ENCODE data around the gene MAP2. TPM values are rescaled to one million over a fixed set of nuclear protein-coding genes. Genes with fewer than 3 reads are reported as not detected.

Gene MAP2
- total RNA-seq, 4 donors from 2014 or later: 5.8 to 14.5 (median 8.8) TPM

DNA sequence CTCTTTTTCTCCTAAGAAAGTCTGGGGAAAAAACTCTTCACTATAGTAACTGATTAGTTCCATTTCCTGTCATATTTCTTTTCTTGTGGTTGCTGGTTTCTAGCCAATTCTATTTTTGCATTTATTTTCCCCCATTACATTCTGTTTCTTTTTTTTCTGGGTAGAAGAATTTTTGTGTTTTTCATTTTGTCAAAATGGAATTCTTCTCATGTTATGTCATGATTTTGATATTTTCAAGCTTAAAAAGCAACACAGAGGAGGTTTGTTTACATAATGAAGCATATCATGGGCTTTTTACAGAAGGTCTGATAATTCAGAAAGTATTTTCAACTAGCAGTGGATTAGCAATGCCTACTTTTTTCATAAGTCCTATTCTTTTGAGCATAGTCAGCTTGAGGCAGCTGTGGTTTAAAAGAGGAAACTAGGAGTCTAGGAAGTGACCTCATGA is 102.0 kb downstream of the MAP2 start:
- intact Hi-C loops (cut with DNase I): no loop called here
- H3K36me3 ChIP-seq: no peaks in the 10 kb centered on the region
- no peak for TF ChIP-seq POLR2A (IDR thresholded peaks at IDR 0.05)
- no peak overlapping the region for H3K4me3 ChIP-seq
- peak overlapping the region in 2 of 4 donors; percentile 39 to 47 for H3K27ac ChIP-seq
- no peak for DNase-seq
- peaks cover 0 to 17% (median 5%) of the 10 kb centered on the region in 3 donors for H3K4me1 ChIP-seq
- H3K27me3 ChIP-seq: no peaks in the 10 kb centered on the region
- H3K9me3 ChIP-seq: no peaks in the 10 kb centered on the region

DNA sequence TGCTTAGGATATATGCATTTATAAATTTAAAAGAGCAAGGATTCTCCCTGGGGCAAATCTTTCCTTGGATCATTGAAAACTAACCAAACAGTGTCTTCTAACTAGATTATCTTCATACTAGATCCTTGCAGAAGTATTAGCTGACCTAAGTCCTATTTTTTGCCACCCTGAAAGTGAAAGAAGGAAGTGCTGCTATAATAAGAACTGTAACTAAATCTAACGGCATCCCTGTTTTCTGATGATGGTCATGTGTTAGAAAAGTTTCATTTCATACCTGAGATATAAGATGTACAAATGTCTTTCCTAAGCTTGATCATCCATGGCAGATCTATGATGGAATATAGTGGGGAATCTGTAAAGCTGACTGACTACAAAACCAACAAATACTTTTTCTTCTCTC is 102.7 kb downstream of the MAP2 start:
- TF ChIP-seq POLR2A (IDR thresholded peaks at IDR 0.05): no peak
- TF ChIP-seq, protein P1, sequence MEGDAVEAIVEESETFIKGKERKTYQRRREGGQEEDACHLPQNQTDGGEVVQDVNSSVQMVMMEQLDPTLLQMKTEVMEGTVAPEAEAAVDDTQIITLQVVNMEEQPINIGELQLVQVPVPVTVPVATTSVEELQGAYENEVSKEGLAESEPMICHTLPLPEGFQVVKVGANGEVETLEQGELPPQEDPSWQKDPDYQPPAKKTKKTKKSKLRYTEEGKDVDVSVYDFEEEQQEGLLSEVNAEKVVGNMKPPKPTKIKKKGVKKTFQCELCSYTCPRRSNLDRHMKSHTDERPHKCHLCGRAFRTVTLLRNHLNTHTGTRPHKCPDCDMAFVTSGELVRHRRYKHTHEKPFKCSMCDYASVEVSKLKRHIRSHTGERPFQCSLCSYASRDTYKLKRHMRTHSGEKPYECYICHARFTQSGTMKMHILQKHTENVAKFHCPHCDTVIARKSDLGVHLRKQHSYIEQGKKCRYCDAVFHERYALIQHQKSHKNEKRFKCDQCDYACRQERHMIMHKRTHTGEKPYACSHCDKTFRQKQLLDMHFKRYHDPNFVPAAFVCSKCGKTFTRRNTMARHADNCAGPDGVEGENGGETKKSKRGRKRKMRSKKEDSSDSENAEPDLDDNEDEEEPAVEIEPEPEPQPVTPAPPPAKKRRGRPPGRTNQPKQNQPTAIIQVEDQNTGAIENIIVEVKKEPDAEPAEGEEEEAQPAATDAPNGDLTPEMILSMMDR (IDR thresholded peaks at IDR 0.05): no peak
- intact Hi-C loops (cut with DNase I): no loop called here
- Histone ChIP-seq H3K27ac (peak overlapping the region in 3 of 4 donors; percentile 11 to 47 (median 39)), H3K27me3 (no peaks in the 10 kb centered on the region), H3K4me1 (peaks cover 0 to 17% (median 5%) of the 10 kb centered on the region in 3 donors), H3K36me3 (no peaks in the 10 kb centered on the region), H3K4me3 (peak overlapping the region in 1 of 4 donors; percentile 22), H3K9me3 (no peaks in the 10 kb centered on the region)
- DNase-seq: no peak
- 7 to 10% methylated on average over 1 of the region's 1 CpG for WGBS, 2 donors

DNA sequence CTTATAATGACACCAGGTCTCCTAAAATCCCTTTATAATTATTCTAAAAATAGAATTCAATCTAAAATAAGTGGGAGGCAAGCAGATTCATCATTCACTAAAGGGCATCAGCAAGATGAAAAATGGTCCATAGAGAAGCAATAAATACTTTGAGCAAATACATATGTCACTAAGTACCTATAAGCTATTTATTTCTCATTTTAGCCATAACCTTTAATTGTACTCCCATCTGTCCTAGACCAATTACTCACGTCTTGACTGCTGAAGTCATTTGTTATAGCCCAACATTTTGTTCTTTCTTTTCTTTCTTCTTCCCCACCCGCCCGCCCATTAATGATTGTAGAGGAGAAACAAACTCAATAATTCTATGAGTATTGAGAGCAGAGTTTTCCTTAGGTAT is 105.7 kb downstream of the MAP2 start:
- DNase-seq: no peak
- Histone ChIP-seq H3K4me3 (no peak overlapping the region), H3K27ac (no peak overlapping the region), H3K4me1 (peaks cover 0 to 17% (median 5%) of the 10 kb centered on the region in 3 donors), H3K27me3 (no peaks in the 10 kb centered on the region), H3K9me3 (no peaks in the 10 kb centered on the region), H3K36me3 (no peaks in the 10 kb centered on the region)
- intact Hi-C loops (cut with DNase I): no loop called here
- WGBS, 2 donors: 72 to 88% methylated on average over 3 of the region's 3 CpGs
- no peak for TF ChIP-seq POLR2A (IDR thresholded peaks at IDR 0.05)
- TF ChIP-seq, protein P1 (IDR thresholded peaks at IDR 0.05): no peak

DNA sequence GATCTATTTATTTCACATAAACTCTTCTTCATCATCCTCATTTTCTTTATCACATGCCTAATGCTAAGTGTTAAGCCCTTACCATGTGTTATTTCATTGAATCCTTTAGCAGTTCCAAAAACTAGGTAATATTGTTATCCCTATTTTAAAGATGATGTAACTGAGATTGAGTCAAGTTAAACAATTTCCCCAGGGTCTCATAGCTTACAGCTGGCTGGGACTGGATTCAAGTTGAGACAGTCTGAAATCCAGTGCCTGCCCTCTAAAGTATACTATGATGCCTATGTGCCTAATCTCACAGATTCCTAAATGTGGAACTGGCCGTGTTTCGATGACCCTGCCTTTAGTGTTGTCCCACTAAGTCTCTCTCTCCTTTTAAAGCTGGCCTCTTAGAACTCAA is 108.5 kb downstream of the MAP2 start:
- H3K27ac ChIP-seq: no peak overlapping the region
- no peak overlapping the region for H3K4me3 ChIP-seq
- whole genome bisulfite sequencing, 2 donors: 92 to 95% methylated on average over 2 of the region's 2 CpGs
- H3K36me3 ChIP-seq: no peaks in the 10 kb centered on the region
- no peaks in the 10 kb centered on the region for H3K9me3 ChIP-seq
- DNase-seq: no peak
- no peaks in the 10 kb centered on the region for H3K4me1 ChIP-seq
- no peaks in the 10 kb centered on the region for H3K27me3 ChIP-seq
- intact Hi-C loops (cut with DNase I): no loop called here
- TF ChIP-seq, protein P1 (IDR thresholded peaks at IDR 0.05): no peak
- TF ChIP-seq POLR2A (IDR thresholded peaks at IDR 0.05): no peak

DNA sequence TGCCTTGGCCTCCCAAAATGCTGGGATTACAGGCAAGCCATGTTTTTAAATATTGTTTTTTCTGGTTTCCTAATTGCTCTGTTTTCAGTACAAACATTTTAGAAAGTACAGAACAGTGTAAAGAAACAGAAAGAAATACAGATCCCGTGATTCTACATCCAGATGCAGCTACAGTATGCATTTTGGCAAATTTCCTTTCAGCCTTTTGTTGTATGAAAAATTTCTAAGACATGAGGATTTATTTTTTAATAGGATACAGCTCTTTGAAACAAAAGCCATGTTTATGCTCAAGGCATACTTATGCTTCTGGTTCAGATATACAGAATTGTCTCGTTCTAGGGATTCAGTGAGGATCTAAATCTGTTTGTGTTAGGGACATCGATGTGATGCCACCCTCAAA is 109.5 kb downstream of the MAP2 start:
- TF ChIP-seq, protein P1 (IDR thresholded peaks at IDR 0.05): no peak
- no peak for TF ChIP-seq POLR2A (IDR thresholded peaks at IDR 0.05)
- WGBS, 2 donors: 53 to 58% methylated on average over 3 of the region's 3 CpGs
- Histone ChIP-seq H3K9me3 (no peaks in the 10 kb centered on the region), H3K27ac (no peak overlapping the region), H3K4me1 (no peaks in the 10 kb centered on the region), H3K4me3 (no peak overlapping the region), H3K27me3 (no peaks in the 10 kb centered on the region), H3K36me3 (no peaks in the 10 kb centered on the region)
- DNase-seq: no peak
- intact Hi-C loops (cut with DNase I): no loop called here

GRCh38 chr2:209534228-209534627 is 110.4 kb downstream of the MAP2 start:
- intact Hi-C loops (cut with DNase I): no loop called here
- TF ChIP-seq, protein P1 (IDR thresholded peaks at IDR 0.05): no peak
- TF ChIP-seq POLR2A (IDR thresholded peaks at IDR 0.05): no peak
- no peaks in the 10 kb centered on the region for H3K36me3 ChIP-seq
- no peak overlapping the region for H3K27ac ChIP-seq
- WGBS, 2 donors: 61 to 76% methylated on average over 2 of the region's 2 CpGs
- H3K4me3 ChIP-seq: no peak overlapping the region
- no peaks in the 10 kb centered on the region for H3K4me1 ChIP-seq
- no peak for DNase-seq
- H3K27me3 ChIP-seq: no peaks in the 10 kb centered on the region
- H3K9me3 ChIP-seq: no peaks in the 10 kb centered on the region
